HEK293 (cell line): ENCODE data around the gene SUPT5H.

Experiments used
- ELK4 ChIP-seq: IDR thresholded peaks from 2 replicates; pipeline ENCODE4 v1.6.1; 2011; ENCODE audit warnings: mild to moderate bottlenecking, low read depth, low read length, borderline replicate concordance
- GFI1B ChIP-seq: fragments of 450-650 bp; formaldehyde crosslinking; IDR thresholded peaks from 2 replicates; pipeline ENCODE4 v1.5.1; 2016; ENCODE audit warnings: missing biosample characterization, missing genetic modification characterization
- REPIN1 ChIP-seq: fragments of 450-650 bp; formaldehyde crosslinking; IDR thresholded peaks from 2 replicates; pipeline ENCODE4 v1.5.1; 2017; ENCODE audit warnings: missing biosample characterization, missing genetic modification characterization, low read depth
- YY2 ChIP-seq: fragments of 450-650 bp; formaldehyde crosslinking; IDR thresholded peaks from 2 replicates; pipeline ENCODE4 v1.5.1; 2016; ENCODE audit warnings: missing biosample characterization, missing genetic modification characterization
- ZNF138 ChIP-seq: fragments of 450-650 bp; formaldehyde crosslinking; IDR thresholded peaks from 2 replicates; pipeline ENCODE4 v1.5.1; 2016; ENCODE audit warnings: missing biosample characterization, missing genetic modification characterization, borderline replicate concordance
- ZNF146 ChIP-seq: fragments of 450-650 bp; formaldehyde crosslinking; IDR thresholded peaks from 2 replicates; pipeline ENCODE4 v1.5.1; 2016; ENCODE audit warnings: missing biosample characterization, missing genetic modification characterization
- ZNF184 ChIP-seq: fragments of 450-650 bp; IDR thresholded peaks from 2 replicates; pipeline ENCODE4 v1.5.1; 2018; ENCODE audit warnings: missing biosample characterization, mild to moderate bottlenecking, missing genetic modification characterization
- ZNF19 ChIP-seq: fragments of 450-650 bp; formaldehyde crosslinking; IDR thresholded peaks from 2 replicates; pipeline ENCODE4; 2016; ENCODE audit warnings: missing biosample characterization, missing genetic modification characterization, low read depth
- ZNF23 ChIP-seq: fragments of 450-650 bp; formaldehyde crosslinking; IDR thresholded peaks from 2 replicates; pipeline ENCODE4 v1.5.1; 2016; ENCODE audit warnings: missing biosample characterization, missing genetic modification characterization, borderline replicate concordance
- ZNF239 ChIP-seq: fragments of 450-650 bp; formaldehyde crosslinking; IDR thresholded peaks from 2 replicates; pipeline ENCODE4 v1.5.1; 2016; ENCODE audit warnings: missing biosample characterization, missing genetic modification characterization
- ZNF302 ChIP-seq: fragments of 450-650 bp; formaldehyde crosslinking; IDR thresholded peaks from 2 replicates; pipeline ENCODE4 v1.5.1; 2016; ENCODE audit warnings: missing biosample characterization, missing genetic modification characterization, low read depth
- ZNF324 ChIP-seq: fragments of 450-650 bp; formaldehyde crosslinking; IDR thresholded peaks from 2 replicates; pipeline ENCODE4 v1.5.1; 2016; ENCODE audit warnings: missing biosample characterization, missing genetic modification characterization
- ZNF37A ChIP-seq: fragments of 450-650 bp; IDR thresholded peaks from 2 replicates; pipeline ENCODE4 v1.5.1; 2018; ENCODE audit warnings: missing biosample characterization, missing genetic modification characterization
- ZNF416 ChIP-seq: fragments of 450-650 bp; formaldehyde crosslinking; IDR thresholded peaks from 2 replicates; pipeline ENCODE4 v1.5.1; 2016; ENCODE audit warnings: missing biosample characterization, missing genetic modification characterization
- ZNF514 ChIP-seq: fragments of 450-650 bp; formaldehyde crosslinking; IDR thresholded peaks from 2 replicates; pipeline ENCODE4 v1.5.1; 2016; ENCODE audit warnings: missing biosample characterization, missing genetic modification characterization
- ZNF521 ChIP-seq: fragments of 450-650 bp; formaldehyde crosslinking; IDR thresholded peaks from 2 replicates; pipeline ENCODE4 v1.5.1; 2017; ENCODE audit warnings: missing biosample characterization, mild to moderate bottlenecking, missing genetic modification characterization
- ZNF544 ChIP-seq: fragments of 450-650 bp; formaldehyde crosslinking; IDR thresholded peaks from 2 replicates; pipeline ENCODE4 v1.5.0; 2017; ENCODE audit warnings: missing biosample characterization, missing genetic modification characterization
- ZNF548 ChIP-seq: fragments of 450-650 bp; formaldehyde crosslinking; IDR thresholded peaks from 2 replicates; pipeline ENCODE4 v1.5.1; 2016; ENCODE audit warnings: missing biosample characterization, missing genetic modification characterization
- ZNF596 ChIP-seq: fragments of 450-650 bp; IDR thresholded peaks from 2 replicates; pipeline ENCODE4 v1.5.0; 2018; ENCODE audit warnings: missing biosample characterization, mild to moderate bottlenecking, missing genetic modification characterization, moderate library complexity
- ZNF747 ChIP-seq: fragments of 450-650 bp; formaldehyde crosslinking; IDR thresholded peaks from 2 replicates; pipeline ENCODE4 v1.5.1; 2016; ENCODE audit warnings: missing biosample characterization, missing genetic modification characterization
- ZNF776 ChIP-seq: fragments of 450-650 bp; formaldehyde crosslinking; IDR thresholded peaks from 2 replicates; pipeline ENCODE4 v1.5.0; 2017; ENCODE audit warnings: missing biosample characterization, missing genetic modification characterization, borderline replicate concordance
- ZNF792 ChIP-seq: fragments of 450-650 bp; formaldehyde crosslinking; IDR thresholded peaks from 2 replicates; pipeline ENCODE4 v1.5.1; 2016; ENCODE audit warnings: missing biosample characterization, missing genetic modification characterization
- ZSCAN16 ChIP-seq: fragments of 450-650 bp; formaldehyde crosslinking; IDR thresholded peaks from 2 replicates; pipeline ENCODE4 v1.5.1; 2016; ENCODE audit warnings: missing biosample characterization, missing genetic modification characterization
- ZXDB ChIP-seq: fragments of 450-650 bp; formaldehyde crosslinking; IDR thresholded peaks from 2 replicates; pipeline ENCODE4 v1.5.1; 2016; ENCODE audit warnings: missing biosample characterization, missing genetic modification characterization
- TF ChIP-seq, protein P1 (sequence below): fragments of 450-650 bp; formaldehyde crosslinking; IDR thresholded peaks from 2 replicates; pipeline ENCODE4 v1.5.1; 2016; ENCODE audit warnings: missing biosample characterization, missing genetic modification characterization
- TF ChIP-seq, protein P2 (sequence below): fragments of 450-650 bp; formaldehyde crosslinking; IDR thresholded peaks from 2 replicates; pipeline ENCODE4 v1.5.1; 2016; ENCODE audit warnings: missing biosample characterization, missing genetic modification characterization
- TF ChIP-seq, protein P3 (sequence below): fragments of 450-650 bp; formaldehyde crosslinking; IDR thresholded peaks from 2 replicates; pipeline ENCODE4 v1.5.1; 2017; ENCODE audit warnings: missing biosample characterization, missing genetic modification characterization
- TF ChIP-seq, protein P4 (sequence below): fragments of 450-650 bp; formaldehyde crosslinking; IDR thresholded peaks from 2 replicates; pipeline ENCODE4 v1.5.1; 2016; ENCODE audit warnings: missing biosample characterization, missing genetic modification characterization, low read depth
- TF ChIP-seq, protein P5 (sequence below): fragments of 450-650 bp; formaldehyde crosslinking; IDR thresholded peaks from 2 replicates; pipeline ENCODE4 v1.5.1; 2016; ENCODE audit warnings: missing biosample characterization, missing genetic modification characterization

SUPT5H gene

GRCh38 chr19:39409208-39410016 lies 36.0 kb upstream of the SUPT5H start (continued):
- TF ChIP-seq ELK4 (no peak), REPIN1 (tag by site-specific recombination) (no peak), ZNF521 (tag by site-specific recombination) (no peak), ZNF544 (tag by site-specific recombination) (no peak), ZNF416 (tag by site-specific recombination) (no peak), ZNF548 (tag by site-specific recombination) (no peak), ZNF747 (tag by site-specific recombination) (no peak), ZNF184 (tag by site-specific recombination) (0 out of 2 replicates have a peak, but pooled peaks have one; percentile 41), ZNF776 (tag by site-specific recombination) (no peak), ZNF19 (tag by site-specific recombination) (no peak), ZNF138 (no peak), YY2 (tag by site-specific recombination) (no peak), ZNF324 (tag by site-specific recombination) (peak; percentile 86; the same call in 1 of the 2 replicates), ZXDB (tag by site-specific recombination) (peak; percentile 91), ZNF239 (tag by site-specific recombination) (no peak), ZNF514 (tag by site-specific recombination) (no peak), ZNF23 (tag by site-specific recombination) (no peak), ZNF302 (tag by site-specific recombination) (no peak), ZNF596 (tag by site-specific recombination) (peak; percentile 35; the same call in 1 of the 2 replicates), ZNF792 (tag by site-specific recombination) (no peak), ZSCAN16 (no peak), ZNF146 (tag by site-specific recombination) (no peak), GFI1B (tag by site-specific recombination) (no peak), ZNF37A (tag by site-specific recombination) (no peak)
- TF ChIP-seq, protein P1, sequence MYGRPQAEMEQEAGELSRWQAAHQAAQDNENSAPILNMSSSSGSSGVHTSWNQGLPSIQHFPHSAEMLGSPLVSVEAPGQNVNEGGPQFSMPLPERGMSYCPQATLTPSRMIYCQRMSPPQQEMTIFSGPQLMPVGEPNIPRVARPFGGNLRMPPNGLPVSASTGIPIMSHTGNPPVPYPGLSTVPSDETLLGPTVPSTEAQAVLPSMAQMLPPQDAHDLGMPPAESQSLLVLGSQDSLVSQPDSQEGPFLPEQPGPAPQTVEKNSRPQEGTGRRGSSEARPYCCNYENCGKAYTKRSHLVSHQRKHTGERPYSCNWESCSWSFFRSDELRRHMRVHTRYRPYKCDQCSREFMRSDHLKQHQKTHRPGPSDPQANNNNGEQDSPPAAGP (tag by site-specific recombination) = peak; percentile 98
- TF ChIP-seq, protein P2, sequence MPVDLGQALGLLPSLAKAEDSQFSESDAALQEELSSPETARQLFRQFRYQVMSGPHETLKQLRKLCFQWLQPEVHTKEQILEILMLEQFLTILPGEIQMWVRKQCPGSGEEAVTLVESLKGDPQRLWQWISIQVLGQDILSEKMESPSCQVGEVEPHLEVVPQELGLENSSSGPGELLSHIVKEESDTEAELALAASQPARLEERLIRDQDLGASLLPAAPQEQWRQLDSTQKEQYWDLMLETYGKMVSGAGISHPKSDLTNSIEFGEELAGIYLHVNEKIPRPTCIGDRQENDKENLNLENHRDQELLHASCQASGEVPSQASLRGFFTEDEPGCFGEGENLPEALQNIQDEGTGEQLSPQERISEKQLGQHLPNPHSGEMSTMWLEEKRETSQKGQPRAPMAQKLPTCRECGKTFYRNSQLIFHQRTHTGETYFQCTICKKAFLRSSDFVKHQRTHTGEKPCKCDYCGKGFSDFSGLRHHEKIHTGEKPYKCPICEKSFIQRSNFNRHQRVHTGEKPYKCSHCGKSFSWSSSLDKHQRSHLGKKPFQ (tag by site-specific recombination) = no peak
- TF ChIP-seq, protein P3, sequence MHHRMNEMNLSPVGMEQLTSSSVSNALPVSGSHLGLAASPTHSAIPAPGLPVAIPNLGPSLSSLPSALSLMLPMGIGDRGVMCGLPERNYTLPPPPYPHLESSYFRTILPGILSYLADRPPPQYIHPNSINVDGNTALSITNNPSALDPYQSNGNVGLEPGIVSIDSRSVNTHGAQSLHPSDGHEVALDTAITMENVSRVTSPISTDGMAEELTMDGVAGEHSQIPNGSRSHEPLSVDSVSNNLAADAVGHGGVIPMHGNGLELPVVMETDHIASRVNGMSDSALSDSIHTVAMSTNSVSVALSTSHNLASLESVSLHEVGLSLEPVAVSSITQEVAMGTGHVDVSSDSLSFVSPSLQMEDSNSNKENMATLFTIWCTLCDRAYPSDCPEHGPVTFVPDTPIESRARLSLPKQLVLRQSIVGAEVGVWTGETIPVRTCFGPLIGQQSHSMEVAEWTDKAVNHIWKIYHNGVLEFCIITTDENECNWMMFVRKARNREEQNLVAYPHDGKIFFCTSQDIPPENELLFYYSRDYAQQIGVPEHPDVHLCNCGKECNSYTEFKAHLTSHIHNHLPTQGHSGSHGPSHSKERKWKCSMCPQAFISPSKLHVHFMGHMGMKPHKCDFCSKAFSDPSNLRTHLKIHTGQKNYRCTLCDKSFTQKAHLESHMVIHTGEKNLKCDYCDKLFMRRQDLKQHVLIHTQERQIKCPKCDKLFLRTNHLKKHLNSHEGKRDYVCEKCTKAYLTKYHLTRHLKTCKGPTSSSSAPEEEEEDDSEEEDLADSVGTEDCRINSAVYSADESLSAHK (tag by site-specific recombination) = peak; percentile 69; the same call in 1 of the 2 replicates
- TF ChIP-seq, protein P4, sequence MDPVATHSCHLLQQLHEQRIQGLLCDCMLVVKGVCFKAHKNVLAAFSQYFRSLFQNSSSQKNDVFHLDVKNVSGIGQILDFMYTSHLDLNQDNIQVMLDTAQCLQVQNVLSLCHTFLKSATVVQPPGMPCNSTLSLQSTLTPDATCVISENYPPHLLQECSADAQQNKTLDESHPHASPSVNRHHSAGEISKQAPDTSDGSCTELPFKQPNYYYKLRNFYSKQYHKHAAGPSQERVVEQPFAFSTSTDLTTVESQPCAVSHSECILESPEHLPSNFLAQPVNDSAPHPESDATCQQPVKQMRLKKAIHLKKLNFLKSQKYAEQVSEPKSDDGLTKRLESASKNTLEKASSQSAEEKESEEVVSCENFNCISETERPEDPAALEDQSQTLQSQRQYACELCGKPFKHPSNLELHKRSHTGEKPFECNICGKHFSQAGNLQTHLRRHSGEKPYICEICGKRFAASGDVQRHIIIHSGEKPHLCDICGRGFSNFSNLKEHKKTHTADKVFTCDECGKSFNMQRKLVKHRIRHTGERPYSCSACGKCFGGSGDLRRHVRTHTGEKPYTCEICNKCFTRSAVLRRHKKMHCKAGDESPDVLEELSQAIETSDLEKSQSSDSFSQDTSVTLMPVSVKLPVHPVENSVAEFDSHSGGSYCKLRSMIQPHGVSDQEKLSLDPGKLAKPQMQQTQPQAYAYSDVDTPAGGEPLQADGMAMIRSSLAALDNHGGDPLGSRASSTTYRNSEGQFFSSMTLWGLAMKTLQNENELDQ (tag by site-specific recombination) = no peak
- TF ChIP-seq, protein P5, sequence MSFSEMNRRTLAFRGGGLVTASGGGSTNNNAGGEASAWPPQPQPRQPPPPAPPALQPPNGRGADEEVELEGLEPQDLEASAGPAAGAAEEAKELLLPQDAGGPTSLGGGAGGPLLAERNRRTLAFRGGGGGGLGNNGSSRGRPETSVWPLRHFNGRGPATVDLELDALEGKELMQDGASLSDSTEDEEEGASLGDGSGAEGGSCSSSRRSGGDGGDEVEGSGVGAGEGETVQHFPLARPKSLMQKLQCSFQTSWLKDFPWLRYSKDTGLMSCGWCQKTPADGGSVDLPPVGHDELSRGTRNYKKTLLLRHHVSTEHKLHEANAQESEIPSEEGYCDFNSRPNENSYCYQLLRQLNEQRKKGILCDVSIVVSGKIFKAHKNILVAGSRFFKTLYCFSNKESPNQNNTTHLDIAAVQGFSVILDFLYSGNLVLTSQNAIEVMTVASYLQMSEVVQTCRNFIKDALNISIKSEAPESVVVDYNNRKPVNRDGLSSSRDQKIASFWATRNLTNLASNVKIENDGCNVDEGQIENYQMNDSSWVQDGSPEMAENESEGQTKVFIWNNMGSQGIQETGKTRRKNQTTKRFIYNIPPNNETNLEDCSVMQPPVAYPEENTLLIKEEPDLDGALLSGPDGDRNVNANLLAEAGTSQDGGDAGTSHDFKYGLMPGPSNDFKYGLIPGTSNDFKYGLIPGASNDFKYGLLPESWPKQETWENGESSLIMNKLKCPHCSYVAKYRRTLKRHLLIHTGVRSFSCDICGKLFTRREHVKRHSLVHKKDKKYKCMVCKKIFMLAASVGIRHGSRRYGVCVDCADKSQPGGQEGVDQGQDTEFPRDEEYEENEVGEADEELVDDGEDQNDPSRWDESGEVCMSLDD (tag by site-specific recombination) = peak; percentile 96
